GM21367 (cell line): Measurements from ENCODE around the gene NAV2.
"Not testable (repeated sequence)": the region's sequence is repeated elsewhere in the genome, so short reads cannot be mapped to it uniquely, and the experiment has no call there.

Experiments used
- ATAC-seq: cut with Tn5 transposase; IDR thresholded peaks from one replicate; pipeline ENCODE4 v1.9.1; 2021; ENCODE audit not compliant: unreplicated experiment

NAV2 gene

GRCh38 chr11:19938866-19939265 is 226.2 kb downstream of the NAV2 start:
- no peak for ATAC-seq

GRCh38 chr11:19939415-19939929 is 226.8 kb downstream of the NAV2 start:
- ATAC-seq = no peak

DNA sequence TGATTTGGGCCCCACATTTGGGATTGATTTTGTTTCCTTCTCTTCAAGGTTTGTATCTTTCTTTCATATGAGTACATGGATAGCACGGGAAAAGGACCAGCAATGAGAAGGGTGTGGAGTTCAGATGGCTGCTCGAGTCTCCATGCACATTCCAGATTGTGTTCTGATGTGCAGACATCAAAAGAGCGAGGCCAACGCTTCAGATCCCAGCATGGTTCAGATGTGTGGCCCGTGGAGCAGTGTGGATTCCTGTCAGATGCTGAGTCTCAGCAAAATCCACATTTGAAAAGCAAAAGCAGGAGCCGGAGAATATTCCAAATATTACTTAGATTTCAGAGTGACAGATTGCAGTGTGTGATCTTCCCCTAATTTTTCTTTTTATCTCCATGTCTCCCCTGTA is 228.2 kb downstream of the NAV2 start:
- no peak for ATAC-seq

GRCh38 chr11:19946681-19947080 is 234.0 kb downstream of the NAV2 start:
- ATAC-seq = no peak

DNA sequence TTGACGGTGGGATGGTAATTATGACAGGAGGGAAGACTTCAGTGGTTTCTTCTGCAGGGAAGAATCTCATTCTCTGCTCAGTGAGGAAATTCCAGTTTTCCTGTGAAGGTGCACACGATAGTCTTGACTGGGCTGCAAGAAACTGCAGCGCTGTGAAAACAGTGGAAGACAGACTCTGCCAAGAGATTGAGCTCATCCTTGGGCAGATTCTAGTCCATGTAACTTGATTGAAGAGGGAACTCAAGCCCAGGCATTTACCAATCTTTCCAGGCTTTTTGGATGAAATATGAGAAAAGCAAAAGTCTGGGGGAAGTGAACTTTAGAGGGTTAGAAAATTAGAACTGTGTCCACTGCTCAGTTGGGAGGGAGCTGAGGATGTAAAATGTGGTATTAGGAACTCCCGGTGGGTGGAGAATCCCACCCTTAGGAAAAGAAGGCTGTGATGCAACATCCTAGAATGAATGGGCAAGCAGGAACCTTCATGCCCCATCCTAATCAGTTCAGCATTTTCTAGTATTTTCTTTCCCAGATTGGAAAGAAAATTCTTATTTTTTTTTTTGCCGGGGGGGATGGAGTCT is 235.0 kb downstream of the NAV2 start:
- no peak for ATAC-seq

DNA sequence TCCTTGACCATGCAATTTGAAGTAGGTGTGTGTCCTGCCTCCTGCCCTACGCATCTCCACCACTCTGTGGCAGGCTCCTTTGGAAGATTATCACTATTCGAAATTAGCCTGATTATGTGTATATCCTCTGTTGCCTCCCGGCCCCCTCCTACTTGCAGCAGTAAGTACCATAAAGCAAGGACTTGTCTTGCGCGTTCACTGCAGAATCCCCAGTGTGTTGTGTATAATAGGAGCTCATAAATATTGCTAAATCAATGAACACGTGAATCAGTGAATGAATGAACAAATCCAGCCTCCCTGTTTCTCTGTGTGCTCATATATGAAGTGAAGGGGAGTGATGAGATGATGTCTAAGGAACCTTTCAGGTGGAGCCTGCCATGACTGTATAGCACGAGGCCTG is 237.0 kb downstream of the NAV2 start:
- ATAC-seq = no peak

- peak; percentile 84 for ATAC-seq
Measured at GRCh38 chr11:19951558-19952115, 239.0 kb downstream of the NAV2 start.

DNA sequence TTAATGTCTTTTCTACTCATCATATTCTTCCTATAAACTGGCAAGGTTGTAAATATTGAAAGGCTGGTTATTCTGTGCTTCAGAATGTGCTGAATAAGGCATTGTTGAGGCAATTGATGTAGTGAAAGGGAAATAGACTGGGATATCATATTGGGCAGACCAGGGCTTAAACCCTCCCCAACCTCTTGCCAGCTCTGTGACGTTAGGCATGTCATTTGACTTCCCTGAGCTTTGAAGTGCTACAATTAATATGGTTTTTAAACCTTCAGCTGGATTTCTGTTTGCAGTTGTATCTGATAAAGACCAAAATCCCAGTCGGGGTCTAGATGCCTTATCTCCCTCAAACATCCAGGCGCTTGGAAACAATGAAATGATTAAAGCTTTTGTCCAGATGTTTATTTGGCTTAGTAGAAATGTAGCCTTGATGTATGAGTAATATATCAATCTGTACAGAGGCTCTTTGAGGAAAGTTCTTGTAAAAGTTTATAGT is 239.5 kb downstream of the NAV2 start:
- no peak for ATAC-seq

- no peak for ATAC-seq
Measured at GRCh38 chr11:19952911-19953310, 240.3 kb downstream of the NAV2 start.

GRCh38 chr11:19953336-19953735 is 240.7 kb downstream of the NAV2 start:
- no peak for ATAC-seq

DNA sequence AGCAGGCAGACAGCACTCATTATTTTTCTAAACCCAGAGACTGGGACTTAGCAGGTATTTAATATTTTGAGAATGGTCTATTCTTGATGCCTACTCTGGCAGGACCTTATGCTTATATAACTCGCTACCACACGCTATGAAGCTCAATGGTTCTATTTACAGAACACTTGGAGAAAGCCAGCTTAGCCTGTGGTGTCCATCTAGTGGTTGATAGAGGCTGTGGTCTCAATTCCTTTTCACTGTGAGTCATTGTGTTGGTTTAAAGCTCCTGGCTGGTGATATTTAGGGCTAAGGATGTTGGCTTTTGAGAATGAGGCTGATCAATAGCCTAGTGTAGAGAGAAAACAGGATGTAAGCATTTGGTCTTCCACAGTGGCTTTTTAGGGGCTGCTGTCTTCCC is 241.3 kb downstream of the NAV2 start:
- ATAC-seq = no peak

GRCh38 chr11:19954899-19955298 is 242.3 kb downstream of the NAV2 start:
- no peak for ATAC-seq

DNA sequence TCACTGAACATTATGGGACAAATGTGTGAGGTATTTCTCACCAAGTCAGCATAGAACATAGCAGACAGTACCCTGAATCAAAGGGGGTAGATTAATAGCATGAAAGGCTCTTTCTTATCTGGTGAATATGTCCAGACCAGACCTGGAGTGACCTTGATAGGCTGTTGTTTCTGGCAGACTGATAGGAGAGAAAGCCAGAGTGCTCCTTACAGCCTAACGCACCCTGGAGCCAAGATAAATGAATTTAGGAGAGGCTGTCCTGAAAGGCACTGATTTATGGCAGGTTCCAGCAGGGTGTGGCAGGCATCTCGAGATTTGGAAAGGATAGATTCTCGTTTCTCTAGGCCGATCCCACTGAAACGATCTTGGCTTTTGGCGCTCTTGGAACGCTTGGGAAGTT is 243.0 kb downstream of the NAV2 start:
- no peak for ATAC-seq

DNA sequence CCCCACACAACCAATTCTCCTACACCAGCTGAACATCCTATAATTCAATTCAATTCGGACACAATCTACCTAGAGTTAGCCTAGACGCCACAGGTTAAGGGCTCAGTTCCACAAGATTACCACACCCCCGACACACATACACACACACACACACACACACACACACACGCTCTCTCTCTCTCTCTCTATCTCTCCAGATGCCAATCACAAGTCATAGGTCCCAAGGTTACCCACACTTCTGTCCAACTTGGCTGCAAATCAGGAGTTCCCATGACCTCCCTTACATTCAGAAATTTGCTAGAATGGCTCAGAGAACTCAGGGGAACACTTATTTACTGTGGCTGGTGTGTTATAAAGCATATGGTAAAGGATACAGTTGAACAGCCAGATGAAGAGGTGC is 243.6 kb downstream of the NAV2 start:
- ATAC-seq = no peak

DNA sequence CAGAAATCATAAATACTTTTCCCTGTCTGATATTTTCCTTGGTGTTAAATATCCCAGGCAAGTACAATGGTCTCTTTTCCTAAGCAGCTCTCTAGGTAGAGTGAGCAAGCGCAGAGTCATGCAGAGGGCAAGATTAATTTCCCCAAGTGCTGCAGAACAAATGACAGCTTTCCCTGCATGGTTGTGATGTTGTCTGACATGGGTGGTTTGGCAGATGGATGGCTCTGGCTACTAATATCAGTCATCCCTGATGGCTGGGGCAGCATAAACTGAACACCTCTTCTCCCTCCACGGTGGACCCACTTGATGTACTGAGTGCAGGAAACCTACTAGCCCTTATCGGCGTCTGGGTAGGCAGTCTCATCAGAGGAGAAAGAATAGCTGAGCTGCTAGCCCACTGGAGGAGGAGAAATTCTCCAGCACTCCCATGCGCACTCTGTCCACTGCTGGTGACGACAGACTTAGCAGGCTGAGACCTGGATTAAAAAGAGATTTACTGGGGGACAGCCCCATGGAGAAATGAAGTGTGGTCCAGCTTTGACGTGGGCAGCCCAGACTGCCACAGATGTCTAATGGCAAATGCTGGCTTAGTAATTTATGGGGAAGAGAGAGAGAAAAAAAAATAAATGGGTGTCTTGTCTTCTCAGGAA is 244.8 kb downstream of the NAV2 start:
- ATAC-seq = no peak

DNA sequence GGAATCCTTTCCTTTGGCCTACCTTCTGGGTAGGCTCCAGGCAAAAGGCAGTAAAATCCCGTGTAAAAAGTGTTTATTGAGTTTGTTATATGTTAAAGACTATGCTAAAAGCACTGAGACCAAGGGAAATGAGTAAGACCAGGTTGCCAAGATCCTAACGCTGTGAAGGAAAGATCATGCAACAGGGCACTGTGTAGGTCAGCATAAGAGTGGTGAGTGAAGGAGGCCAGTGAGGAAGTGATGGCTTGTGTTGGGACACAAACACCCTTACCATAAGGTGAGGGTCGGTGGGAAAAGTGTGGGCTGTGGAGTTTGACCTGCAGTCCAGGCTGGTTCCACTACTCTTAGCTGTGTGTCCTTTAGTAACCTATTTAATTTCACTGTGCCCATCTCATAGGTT is 245.6 kb downstream of the NAV2 start:
- ATAC-seq = no peak

DNA sequence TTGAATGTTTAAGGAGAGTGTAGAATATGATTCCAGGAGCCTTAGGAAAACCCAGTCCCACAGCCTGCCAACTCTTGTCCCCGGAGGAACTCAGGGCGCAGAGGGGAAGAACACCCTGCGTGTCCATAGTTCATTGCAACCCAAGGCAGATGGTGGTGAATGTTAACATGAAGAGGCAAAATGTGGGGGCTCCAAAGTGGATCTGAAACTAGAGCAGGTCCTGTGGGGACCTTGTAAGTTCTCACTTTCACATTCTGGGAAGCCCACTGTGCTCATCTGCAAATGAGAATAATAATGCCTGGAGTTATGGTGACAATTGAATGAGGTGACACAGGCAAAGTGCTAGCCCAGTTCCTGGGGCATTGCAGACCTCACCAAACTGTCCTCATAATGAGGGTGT is 246.6 kb downstream of the NAV2 start:
- no peak for ATAC-seq

- ATAC-seq = no peak
Measured at GRCh38 chr11:19959648-19960059, 247.0 kb downstream of the NAV2 start.

DNA sequence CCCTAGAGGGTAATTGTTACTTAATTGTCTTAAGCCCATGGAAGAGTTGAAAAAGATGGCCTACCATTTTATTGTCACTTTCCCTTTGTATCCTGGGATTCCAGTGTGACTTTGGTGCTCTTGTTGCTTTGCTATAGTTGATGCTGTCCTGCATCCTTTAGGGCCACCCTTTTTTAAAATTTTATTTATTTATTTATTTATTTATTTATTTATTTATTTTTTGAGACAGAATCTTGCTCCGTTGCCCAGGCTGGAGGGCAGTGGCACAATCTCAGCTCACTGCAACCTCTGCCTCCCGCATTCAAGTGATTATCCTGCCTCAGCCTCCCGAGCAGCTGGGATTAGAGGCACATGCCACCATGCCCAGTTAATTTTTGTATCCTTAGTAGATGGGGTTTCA is 247.8 kb downstream of the NAV2 start:
- ATAC-seq = not testable (repeated sequence)

DNA sequence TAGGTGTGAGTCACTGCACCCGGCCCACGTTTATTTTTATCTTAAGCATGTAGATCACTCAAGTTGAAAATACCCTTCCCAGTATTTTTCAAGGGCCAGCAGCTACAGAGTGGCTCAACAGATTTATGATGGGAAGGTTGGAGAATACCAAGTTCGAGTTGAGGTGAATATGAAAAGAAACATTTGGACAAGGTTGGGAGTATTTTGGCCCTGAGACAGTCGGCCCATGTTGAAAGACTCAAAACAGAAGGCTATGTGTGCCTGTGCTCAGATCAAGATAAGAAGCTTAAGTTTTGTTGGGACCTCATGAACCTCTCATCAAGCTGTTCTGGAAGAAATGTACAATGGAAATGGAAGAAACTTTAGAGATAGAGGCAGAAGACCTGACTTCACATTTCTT is 248.6 kb downstream of the NAV2 start:
- ATAC-seq = no peak

GRCh38 chr11:19962053-19962800 is 249.6 kb downstream of the NAV2 start:
- ATAC-seq = no peak

DNA sequence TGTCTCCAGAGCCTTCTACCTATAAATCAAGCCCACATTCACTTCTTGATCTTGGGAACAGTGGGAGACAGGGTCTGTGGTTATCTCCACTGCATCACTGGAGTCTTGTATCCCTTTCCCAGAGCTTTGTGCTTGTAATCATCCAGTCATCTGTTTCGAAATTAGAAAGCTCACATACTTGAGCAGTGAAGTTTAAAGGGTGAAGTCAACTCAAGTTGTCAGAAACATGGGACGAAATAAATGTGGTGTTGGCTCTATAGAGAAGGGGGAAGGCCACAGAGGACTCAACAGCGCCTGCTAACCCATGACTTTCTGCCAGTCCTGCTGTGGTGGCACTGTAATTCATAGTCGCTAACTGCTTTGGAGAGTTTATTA is 250.2 kb downstream of the NAV2 start:
- ATAC-seq = no peak
